Ammon's horn (tissue), 1 donor: ENCODE data around the gene PFDN6.
"Not testable (repeated sequence)": the region's sequence is repeated elsewhere in the genome, so short reads cannot be mapped to it uniquely, and the experiment has no call there.

Experiments used
- DNase-seq: peaks from one replicate; pipeline ENCODE4 v3.0.0-alpha.2; 2016; ENCODE audit warnings: low spot score

PFDN6 gene

DNA sequence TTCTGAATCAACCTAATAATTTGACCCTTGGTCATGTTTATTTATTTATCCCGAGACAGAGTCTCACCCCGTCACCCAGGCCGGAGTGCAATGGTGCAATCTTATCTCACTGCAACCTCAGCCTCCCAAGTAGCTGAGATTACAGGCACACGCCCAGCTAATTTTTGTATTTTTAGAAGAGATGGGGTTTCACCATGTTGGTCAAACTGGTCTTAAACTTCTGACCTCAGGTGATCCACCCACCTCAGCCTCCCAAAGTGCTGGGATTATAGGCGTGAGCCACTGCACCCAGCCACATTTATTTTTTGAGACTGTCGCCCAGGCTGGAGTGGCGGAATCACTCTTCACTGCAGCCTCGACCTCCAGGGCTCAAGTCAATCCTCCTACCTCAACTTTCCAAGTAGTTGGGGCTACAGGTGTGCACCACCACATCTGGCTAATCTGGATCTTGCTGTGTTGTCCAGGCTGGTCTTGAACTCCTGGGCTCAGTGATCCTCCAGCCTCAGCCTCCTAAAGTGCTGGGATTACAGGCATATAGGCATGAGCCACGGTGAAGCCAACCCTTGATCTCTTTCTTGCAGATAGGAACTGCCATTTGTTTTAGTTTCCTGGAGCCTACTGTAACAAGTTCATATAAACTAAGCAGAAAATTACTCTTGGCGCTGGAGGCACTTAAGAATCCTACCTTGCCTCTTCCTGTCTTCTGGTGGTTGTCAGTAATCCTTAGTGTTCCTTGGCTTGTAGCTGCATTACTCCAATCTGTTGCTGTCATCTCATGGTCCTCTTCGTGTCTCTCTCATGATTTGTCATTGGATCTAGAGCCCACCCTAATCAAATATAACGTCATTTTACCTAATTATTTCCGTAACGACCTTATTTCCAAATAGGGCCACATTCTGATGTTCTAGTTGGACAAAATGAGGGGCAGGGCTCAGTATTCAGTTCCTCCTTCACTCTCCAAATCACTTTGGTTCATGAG lies 15.2 kb upstream of the PFDN6 start:
- no peak for DNase-seq

DNA sequence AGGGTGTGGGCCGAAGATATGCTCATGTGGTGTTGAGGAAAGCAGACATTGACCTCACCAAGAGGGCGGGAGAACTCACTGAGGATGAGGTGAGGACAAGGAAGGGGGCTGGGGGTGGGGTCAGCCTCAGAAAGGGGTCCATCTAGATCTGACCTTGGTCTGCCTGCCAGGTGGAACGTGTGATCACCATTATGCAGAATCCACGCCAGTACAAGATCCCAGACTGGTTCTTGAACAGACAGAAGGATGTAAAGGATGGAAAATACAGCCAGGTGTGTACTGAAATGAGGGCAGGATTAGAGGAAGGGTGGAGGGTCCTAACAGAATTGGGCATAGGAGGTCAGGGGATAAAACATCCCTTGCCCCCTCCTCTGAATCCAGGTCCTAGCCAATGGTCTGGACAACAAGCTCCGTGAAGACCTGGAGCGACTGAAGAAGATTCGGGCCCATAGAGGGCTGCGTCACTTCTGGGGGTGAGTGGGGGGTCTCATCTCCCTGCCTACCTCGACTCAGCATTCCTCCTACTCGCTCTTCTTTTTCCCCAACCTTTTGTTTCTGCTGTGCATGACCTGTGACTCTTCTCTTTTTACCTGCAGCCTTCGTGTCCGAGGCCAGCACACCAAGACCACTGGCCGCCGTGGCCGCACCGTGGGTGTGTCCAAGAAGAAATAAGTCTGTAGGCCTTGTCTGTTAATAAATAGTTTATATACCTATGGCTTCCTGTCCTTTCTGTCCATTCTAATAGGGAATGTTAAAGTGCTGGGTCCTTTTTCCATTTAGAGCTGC lies 13.4 kb upstream of the PFDN6 start:
- DNase-seq, result not testable (repeated sequence)

DNA sequence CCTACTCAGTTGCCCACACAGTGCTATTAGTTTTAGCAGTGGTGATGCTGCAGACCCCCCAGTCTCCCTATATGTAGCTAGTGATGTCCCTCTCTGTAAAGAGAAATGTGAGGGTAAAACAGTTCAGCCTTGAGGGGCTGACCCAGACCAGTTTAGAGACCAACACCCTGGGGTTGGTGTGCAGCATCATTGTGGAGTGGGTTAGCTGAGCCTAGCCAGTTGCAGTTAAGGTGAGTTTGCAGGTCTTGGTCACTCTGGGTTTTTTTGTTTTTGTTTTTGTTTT lies 12.9 kb upstream of the PFDN6 start:
- DNase-seq, result no peak

DNA sequence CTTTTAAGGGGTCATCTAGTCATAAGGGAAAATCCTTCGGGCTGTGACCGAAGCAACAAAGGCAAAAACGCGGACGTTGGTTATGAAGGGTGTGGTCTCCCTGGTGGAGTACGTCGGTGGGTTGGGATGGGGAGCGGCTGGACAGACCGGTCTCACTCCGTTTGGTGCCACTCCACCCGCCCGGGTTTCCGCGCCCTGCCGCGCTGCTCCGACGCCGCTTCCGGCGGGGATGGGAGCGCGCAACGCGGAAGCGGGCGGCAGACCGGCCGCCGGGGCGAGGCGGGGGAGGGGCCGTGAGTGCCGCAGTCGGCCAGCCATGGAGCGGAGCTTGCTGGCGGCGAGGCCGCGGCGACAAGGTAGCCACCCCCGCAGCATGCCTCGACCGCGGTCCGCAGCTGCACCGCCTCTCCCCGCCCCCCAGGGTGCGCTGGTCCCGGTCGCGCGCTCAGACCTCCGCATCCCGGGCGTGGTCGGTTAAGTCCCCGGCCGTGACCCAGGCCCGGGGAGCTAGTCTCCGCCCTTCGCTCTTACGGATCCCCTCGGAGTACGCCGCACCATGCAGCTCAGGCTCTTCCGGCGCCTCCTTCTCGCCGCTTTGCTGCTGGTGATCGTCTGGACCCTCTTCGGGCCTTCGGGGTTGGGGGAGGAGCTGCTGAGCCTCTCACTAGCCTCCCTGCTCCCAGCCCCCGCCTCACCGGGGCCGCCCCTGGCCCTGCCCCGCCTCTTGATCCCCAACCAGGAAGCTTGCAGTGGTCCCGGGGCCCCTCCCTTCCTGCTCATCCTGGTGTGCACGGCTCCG lies 12.3 kb upstream of the PFDN6 start, which contains the start of gene B3GALT4:
Gene B3GALT4 (plus strand): TSS at position 260 of the 799 bp plus-strand sequence. CDS start 297 bp downstream, at position 557.
- peak; percentile 58 for DNase-seq

DNA sequence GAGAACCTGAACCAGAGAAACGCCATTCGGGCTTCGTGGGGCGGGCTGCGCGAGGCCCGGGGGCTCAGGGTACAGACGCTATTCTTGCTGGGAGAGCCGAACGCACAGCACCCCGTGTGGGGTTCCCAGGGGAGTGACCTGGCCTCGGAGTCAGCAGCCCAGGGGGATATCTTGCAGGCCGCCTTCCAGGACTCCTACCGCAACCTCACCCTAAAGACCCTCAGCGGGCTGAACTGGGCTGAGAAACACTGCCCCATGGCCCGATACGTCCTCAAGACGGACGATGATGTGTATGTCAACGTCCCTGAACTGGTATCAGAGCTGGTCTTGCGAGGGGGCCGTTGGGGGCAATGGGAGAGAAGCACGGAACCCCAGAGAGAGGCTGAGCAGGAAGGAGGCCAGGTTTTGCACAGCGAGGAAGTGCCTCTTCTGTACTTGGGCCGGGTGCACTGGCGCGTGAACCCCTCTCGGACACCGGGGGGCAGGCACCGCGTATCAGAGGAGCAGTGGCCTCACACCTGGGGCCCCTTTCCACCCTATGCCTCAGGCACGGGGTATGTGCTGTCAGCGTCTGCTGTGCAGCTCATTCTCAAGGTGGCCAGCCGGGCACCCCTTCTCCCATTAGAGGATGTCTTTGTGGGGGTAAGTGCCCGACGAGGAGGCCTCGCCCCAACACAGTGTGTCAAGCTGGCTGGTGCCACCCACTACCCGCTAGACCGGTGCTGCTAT lies 11.6 kb upstream of the PFDN6 start:
- no peak for DNase-seq

DNA sequence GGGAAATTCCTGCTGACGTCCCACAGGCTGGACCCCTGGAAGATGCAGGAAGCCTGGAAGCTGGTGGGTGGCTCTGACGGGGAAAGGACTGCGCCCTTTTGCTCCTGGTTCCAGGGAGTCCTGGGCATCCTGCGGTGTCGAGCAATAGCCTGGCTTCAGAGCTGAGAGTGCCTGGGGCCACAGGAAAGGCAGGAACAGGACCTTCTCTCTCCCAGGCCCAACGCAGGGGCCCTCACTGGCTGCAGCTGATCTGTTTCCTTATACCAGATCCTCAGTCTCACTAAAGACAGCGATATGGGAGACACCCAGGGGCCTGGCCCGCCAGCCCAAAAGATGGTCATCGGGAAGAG lies 11.0 kb upstream of the PFDN6 start:
- no peak for DNase-seq

DNA sequence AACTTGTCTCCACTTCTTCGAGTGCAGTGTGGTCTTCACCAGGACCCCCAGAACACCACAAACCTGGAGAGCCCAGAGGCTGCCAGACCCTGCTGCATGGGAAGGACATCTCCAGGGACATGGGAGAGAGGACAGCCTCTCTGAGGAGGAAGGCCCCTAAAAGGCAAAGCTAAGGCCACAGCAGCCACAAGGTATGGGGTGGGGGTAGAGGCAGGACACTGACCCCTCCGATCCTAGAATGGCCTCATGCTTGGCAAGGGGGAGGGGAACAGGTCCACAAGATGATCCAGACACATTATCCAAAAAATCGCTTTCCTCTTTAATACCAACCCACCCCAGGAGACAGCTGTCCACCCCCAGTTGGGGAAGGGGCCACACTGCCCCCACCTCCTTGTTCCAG lies 10.6 kb upstream of the PFDN6 start:
- no peak for DNase-seq

DNA sequence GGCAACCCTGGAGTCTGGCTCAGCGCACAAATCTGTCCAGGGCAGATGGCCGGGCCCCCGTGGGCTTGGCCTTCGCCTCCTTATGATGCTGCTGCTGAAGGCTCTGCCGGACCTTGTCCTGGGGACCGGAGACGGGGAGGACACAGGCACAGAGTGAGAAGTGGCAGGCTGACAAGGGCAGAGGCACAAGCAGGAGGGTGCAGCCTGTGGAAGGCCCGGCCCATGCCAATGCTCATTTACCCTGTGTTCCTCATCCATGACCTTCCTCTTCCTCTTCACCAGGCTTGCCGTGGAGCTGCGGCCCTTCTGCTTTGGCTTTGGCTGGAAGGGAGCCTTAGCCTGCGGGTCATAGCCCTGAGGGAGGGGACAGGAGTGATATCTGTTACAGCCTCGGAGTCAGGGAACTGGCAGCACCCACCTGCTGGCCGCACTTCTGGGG lies 10.1 kb upstream of the PFDN6 start:
- no peak for DNase-seq

DNA sequence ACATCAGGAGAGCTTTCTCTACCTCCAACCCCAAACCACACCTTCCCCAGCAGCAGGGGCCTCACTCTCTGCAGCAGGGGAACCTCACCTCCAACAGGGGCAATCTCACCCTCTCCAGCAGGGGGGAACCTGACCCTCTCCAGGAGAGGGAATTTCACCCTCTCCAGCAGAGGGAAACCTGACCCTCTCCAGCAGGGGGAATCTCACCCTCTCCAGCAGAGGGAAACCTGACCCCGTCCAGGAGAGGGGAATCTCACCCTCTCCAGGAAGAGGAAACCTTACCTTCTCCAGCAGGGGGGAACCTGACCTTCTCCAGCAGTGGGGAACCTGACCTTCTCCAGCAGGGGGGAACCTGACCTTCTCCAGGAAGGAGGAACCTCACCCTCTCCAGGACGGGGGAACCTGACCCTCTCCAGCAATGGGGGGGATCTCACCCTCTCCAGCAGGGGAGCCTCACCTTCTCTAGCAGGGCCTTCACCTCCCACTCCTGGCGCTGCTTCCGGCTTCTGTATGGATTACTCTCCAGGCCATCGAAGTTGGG lies 9.4 kb upstream of the PFDN6 start:
- DNase-seq, result no peak

DNA sequence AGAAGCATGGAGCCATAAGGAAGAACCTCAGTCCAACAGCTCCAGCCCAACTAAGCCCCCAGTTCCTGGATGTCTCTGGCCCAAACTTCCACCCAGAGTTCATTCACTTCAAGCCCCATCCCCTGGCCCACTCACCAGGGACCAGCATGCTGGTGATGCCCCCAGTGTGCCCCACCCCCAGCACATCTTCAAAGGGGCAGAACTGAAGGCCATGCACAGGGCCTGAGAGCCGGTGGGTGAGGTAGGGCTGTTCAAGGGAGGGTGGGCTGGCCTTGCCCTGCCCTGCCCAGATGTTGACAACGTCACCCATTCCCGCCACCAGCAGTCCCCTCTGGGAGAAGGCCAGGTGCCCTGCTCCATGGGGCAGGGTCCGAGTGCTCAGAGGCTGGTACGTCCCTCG lies 8.9 kb upstream of the PFDN6 start:
- DNase-seq, result no peak

DNA sequence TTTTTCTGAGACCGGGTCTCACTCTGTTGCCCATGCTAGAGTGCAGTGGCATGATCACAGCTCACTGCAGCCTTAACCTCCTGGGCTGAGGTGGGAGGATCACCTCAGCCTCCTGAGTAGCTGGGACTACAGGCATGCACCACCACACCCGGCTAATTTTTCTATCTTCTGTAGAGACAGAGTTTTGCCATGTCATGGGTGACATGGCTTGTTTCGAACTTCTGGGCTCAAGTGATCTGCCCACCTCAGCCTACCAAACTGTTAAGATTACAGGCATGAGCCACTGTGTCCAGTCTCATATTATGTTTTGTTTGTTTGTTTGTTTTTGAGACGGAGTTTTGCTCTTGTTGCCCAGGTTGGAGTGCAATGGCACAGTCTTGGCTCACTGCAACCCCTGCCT lies 4.2 kb upstream of the PFDN6 start:
- DNase-seq, result not testable (repeated sequence)

DNA sequence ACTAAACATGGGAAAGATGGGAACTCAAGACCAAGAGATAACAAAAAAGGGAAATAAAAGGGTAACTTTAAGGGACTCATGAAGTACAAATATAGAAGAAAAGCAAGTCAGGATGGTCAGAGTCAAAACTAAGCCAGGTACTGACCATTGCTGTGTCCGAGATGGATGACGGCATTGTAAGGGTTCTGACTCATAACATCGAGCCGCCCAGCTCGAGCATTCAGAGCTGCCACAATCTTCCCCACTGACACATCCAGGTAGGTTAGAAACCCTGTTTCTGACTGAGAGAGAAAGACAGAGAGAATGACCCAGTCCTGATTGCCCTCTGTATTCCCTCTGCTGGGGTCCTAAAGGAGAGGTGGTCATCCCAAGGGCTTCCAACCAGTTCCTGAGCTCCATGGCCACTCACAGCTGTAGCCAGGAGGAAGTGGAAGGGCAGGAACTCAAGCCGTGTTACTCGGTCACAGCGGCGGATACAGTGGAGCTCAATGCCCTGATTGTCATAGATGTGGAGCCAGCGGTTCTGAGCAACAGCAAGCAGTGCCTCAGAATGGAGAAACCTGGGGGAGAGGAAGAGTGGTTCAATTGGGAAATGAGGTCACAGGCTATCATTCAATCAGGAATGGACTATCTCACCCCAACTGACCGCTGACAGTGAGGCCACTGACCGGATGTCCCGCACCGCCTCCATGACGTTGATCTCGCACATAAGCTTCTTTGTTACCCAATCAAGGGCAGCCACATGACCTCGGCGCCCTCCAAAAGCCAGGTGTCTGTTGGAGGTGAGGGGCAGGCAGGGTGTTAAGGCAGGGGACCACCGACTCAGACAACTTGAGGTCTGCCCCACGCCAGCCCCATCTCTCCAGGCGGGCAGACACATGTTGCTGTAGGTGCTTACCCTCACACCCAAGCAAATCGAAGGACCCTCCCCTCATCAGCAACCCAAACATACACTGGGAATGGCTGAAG lies 2.2 kb upstream of the PFDN6 start:
- DNase-seq, result no peak

DNA sequence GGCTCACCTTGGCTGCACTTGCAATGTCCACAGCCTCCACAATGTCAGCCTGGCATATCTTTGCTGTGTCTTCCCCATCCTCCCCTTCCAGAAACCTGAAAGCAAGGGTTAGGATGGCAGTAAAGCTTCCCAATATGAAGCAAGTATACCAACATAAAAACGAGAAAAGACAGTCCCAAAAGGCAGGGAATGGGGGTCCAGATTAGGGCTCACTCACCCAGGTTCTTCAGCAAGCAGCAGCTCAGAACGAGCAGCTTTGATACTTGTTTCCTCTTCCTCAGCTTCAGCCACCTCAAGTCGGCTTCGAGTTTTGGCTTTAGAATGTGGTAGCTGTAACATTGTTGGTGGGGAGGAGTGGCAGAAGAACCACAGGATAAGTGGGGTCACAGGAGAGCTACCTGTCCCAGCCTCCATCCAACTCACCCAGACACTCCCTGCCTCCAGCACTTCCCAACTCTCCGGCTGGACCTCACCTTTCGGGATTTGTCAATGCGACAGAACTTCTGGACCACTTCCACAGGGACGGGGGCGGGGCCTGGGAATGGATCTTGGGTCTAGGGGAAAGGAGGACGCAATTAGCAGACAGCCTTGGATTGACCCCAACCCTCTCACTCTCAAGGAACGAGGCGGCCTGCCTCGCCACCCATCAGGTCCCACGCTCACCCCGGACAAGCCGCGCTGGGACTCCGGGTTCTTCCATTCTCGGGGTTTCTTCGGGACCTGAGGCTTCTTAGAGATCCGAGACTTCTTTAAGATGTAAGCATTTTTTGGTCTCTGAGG lies 1.1 kb upstream of the PFDN6 start:
- no peak for DNase-seq

DNA sequence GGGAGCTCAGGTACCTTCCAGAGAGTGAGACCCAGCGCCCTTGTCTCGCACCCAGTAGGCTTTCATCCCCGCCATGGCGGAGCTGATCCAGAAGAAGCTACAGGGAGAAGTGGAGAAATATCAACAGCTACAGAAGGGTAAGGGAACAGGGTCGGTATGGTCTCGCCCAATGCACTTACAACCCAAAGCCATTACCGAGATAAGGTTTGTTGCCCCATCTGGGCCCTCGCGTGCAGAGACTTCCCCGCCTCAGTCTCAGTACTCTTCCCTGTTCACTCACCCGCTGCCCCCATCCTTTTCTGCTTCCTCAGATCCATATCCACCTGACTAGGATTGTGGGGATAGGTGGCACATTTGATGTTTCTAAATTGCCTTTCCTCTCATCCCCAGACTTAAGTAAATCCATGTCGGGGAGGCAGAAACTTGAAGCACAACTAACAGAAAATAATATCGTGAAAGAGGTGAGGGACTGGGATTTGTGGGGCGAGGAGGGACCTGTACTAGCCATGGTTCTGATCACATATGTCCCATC lies 449 bp downstream of the PFDN6 start:
- DNase-seq, result no peak

DNA sequence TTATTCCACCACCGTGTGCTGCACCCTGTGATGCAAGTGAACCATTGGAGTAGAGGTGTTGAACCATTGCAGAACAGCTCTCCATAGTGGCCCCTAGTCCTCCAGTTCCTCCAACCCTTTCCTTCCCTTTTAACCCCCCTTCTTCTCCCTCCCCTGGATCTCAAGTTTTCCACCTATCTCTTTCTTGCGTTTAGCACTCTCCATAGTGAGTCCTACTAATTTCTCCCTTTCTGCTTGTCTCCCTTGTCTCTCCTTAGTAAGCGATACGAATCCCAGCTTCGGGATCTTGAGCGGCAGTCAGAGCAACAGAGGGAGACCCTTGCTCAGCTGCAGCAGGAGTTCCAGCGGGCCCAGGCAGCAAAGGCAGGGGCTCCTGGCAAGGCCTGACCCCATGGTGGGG lies 1.1 kb downstream of the PFDN6 start:
- DNase-seq, result no peak

DNA sequence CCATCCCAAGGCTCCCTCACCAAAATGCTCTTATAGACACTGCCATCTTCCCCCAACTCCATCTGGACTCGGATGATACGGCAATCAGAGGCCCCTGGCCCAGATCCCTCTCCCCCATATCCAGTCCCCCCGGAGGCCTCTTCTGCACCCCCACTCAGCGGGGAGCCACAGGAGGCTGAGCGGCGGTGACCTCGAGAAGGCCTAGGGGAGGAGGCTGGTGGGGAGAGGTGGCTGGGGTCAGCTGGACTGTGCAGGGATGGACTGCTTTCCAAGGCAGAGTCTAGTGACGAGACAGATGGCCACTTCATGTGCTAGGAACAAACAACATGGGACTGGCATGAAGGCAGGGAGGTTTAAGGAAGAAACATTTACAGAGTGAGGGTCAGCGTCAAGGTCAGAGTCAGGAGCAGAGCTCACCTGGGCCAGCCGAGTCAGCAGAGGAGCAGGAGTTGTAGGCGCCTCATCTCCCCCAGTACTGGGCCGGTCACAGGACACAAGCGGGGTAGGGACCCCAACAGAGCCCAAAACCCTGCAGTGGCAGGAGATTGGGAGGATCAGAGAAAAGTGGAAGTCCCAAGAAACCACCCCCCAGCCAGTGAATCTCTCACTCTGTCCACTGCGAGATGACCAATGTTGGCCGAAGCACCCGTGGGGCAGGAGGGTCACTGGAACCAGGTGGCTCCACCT lies 3.7 kb downstream of the PFDN6 start:
- no peak for DNase-seq

DNA sequence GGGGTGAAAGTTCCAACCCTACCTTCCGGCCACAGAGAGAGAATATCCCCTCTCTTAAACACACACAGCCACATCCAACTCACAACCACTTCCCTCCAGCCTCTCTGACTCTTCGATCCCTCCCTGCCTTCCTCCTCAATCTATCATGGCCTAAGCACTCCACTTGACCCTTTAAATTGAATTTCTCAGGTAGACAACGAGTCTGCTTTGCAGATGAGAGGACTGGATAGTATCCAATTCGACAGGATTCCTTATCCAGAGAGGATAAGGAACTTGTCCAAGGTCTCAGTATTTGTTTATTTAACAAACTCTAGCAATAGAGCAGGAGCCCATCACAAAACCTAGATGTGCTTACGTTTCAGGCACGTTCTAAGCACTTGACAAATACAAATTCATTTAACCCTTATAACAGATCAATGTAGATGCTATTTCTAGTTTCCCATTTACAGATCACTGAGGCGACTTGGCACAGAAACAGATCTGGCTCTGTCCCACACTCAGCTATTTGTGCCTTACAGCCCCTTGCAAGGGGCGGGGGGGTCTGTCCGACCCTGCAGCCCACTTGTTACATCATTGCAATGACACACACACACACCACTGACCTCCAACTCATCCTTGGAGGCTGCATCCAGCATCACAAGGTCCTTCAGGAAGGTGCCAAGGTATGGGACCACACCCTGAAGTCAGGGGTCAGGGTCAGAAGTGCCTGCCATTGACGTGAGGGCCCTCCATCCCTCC lies 4.9 kb downstream of the PFDN6 start:
- no peak for DNase-seq
